Cerebellar nuclear complex (tissue), 1 donor: ENCODE data around the gene GNGT2.

Source experiments
- DNase-seq, 2 experiments: peaks; one replicate each; lab custom pipeline; 2025; lab: John Stamatoyannopoulos, UW

The GNGT2 gene

DNA sequence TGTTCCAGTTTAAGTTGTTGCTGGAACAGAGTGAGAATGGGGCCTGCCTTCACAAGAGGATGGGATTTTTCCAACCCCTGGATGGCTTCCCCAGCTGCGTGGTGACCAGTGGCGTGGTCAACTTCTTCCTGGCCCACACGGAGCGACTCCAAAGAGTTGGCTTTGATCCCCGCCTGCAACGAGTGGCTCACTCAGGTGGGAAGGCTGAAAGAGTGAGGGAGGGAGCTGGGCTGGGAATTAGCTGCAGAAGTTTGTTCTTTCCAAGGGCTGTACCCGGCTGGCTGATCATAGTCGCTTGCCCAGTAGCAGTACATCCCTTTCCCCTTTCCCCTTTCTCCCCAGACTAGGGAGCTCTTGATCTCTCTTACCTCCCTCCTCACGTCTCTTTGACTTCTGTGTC lies 41.7 kb downstream of the GNGT2 start:
- no peak for DNase-seq

DNA sequence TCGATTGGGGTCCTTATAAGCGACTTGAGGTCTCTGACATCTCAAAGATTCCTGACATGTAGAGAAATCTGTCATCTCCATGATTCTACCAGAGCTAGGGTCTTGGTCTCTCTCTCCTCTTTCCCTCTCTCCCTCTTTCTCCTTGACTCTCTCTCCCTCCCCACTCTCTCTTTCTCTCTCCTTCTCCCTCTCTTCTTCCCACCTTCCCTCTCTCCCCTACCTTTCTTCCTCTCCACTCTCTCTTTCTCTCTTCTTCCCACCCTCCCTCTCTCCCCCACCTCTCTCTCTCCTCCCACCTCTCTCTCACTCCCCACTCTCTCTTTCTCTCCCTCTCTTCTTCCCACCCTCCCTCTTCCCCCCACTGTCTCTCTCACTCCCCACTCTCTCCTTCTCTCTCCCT lies 45.2 kb downstream of the GNGT2 start:
- DNase-seq: no peak

DNA sequence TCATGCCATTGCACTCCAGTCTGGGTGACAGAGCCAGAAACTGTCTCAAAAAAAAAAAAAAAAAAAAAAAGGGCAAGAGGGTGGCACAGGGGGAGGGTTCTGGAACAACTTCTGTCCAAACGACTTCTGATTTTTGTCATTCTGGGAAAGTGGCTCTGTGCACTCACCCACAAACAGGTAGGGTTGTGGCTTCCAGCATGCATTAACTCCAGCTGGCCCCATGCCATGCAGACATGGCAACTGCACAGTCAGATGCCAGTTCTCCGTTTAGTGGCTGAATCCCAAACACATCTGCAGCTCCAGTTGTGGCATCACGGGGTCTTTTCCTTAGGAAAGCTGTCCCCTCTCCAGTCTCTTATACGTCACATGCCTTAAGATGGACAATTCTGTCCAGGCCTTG lies 47.5 kb downstream of the GNGT2 start:
- DNase-seq: no peak

DNA sequence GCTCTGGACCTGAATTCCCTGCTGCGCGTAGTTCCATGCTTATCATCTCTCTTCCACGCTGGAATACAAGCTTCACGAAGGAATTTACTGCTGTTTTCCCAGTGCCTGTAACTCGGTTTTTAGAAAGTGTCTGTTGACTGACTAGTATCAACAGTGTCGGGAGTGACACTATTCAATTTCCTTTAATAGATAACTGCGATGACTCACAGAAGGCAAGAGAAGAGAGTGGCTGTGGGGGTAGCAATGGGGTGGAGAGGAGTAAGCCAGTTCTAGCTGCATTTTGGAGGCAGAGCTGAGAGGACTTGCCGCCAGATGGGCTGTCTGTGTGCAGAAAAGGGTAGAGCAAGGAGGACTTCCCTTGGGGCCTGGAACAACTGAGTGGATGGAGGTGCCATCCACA lies 52.6 kb downstream of the GNGT2 start:
- DNase-seq: no peak

DNA sequence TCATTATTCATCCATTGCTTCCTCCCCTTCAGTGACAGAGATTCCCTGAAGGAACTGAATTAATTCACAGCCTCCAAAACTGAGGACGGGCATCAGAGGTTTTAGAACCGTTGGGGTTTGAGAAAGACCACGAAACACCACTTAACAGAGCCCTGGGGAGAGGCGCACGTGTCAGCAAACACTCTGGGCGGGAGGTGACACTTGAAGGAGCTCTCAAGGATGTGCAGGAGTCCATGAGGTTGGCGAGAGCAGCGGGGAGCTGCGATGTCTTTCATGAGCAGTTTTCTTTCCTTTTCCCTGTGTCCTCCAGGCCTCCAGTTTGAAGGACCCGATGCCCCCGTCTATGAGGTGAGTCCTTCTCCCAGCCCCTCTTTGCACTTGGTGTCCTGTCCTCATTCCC lies 54.1 kb downstream of the GNGT2 start:
- DNase-seq: no peak
